ENCODE results near the gene QSOX1.

GRCh38 chr1:180165096-180165495 is 10.4 kb downstream of the QSOX1 start:
- TF ChIP-seq CTCF (IDR thresholded peaks at IDR 0.05) = no peak
- no peak for TF ChIP-seq POLR2A (IDR thresholded peaks at IDR 0.05)

Data from thyroid gland (tissue), 4 donors.